HepG2 (cell line): ENCODE measurements around the gene SLC22A5. TPM values are rescaled to one million over a fixed set of nuclear protein-coding genes. Genes with fewer than 3 reads are reported as not detected.
A peak's percentile ranks its signal among the peaks of the same experiment; 100 is the strongest.

Source experiments
- ATAC-seq: fragments of 200-7000 bp; cut with Tn5 transposase; 3 replicates; pipeline ENCODE4 v1.9.1; 2020; ENCODE audit warnings: mild to moderate bottlenecking, moderate library complexity
- BruUV-seq: library from RNA; stranded (reverse); fragments of 400-500 nt; replicated peaks from 2 replicates; lab custom pipeline; 2021; lab: Mats Ljungman, UMichigan
- CTCF ChIA-PET: fragments of 300-600 bp; formaldehyde crosslinking; extraction: SDS; loops from one replicate; lab custom pipeline; 2021; ENCODE audit warnings: low total read pairs, inconsistent platforms, low intra/inter-chr PET ratio; lab: Yijun Ruan, JAX
- POLR2A ChIA-PET: fragments of 350-600 bp; sonication (Branson Sonifier 250); formaldehyde crosslinking; loops from one replicate; lab custom pipeline; 2020; ENCODE audit warnings: antibody characterized with exemption, inconsistent platforms; lab: Yijun Ruan, JAX
- DNase-seq: peaks from one replicate; pipeline ENCODE4 v3.0.0-alpha.2; 2015; ENCODE audit warnings: low spot score
- FAIRE-seq: peaks from 3 replicates; lab custom pipeline; 2011; peaks lifted over from hg19 to GRCh38; lab: Jason Lieb, UNC
- H2AFZ ChIP-seq: one replicate; pipeline ENCODE4 v1.6.1; 2011; ENCODE audit warnings: low read length, inconsistent platforms
- H3K27ac ChIP-seq: fragments of 300-600 bp; 3 replicates; pipeline ENCODE4 v1.8.0; 2011; ENCODE audit warnings: mixed run types, mild to moderate bottlenecking, mixed read lengths, low read length, inconsistent platforms; ENCODE audit not compliant: insufficient read depth; ENCODE audit errors: extremely low read length
- H3K27me3 ChIP-seq, 2 experiments: fragments of 200-600 bp in 1 of 2; 2 replicates in 1 of 2; 3 replicates in 1 of 2; pipeline versions ENCODE4 v1.6.0 to v1.8.0; 2011; ENCODE audit warnings: low read length in 2 of 2, mild to moderate bottlenecking in 2 of 2, moderate library complexity in 2 of 2, inconsistent platforms in 1 of 2; ENCODE audit not compliant: insufficient read depth in 2 of 2, control insufficient read depth in 1 of 2
- H3K36me3 ChIP-seq, 2 experiments: fragments of 200-600 bp in 1 of 2; replicated peaks in 1 of 2; 2 replicates in 1 of 2; 3 replicates in 1 of 2; pipeline versions ENCODE4 v1.5.1 to v1.8.0; 2011; ENCODE audit warnings: low read length in 2 of 2, inconsistent platforms in 1 of 2; ENCODE audit not compliant: insufficient read depth in 2 of 2, control insufficient read depth in 1 of 2
- H3K4me1 ChIP-seq: 2 replicates; pipeline ENCODE4 v1.5.1; 2012; ENCODE audit warnings: low read length, inconsistent platforms; ENCODE audit not compliant: insufficient read depth
- H3K4me2 ChIP-seq: 2 replicates; pipeline ENCODE4 v1.6.0; 2011; ENCODE audit warnings: low read depth, low read length, inconsistent platforms
- H3K4me3 ChIP-seq, 3 experiments: fragments of 200-600 bp in 1 of 3; sonication (generic), shearing (Covaris generic) in 1 of 3; replicated peaks in 1 of 3; 2 replicates each; pipeline ENCODE4 v1.5.1; 2011 to 2016; ENCODE audit warnings: low read length in 3 of 3, inconsistent platforms in 2 of 3, low read depth in 2 of 3, mild to moderate bottlenecking in 2 of 3, control low read depth in 1 of 3, mixed read lengths in 1 of 3; ENCODE audit not compliant: insufficient read depth in 1 of 3
- H3K79me2 ChIP-seq: one replicate; pipeline ENCODE4 v1.6.1; 2011; ENCODE audit warnings: low read length, inconsistent platforms; ENCODE audit not compliant: insufficient read depth
- H3K9ac ChIP-seq: 2 replicates; pipeline ENCODE4 v1.6.0; 2011; ENCODE audit warnings: mild to moderate bottlenecking, low read depth, low read length, inconsistent platforms; ENCODE audit not compliant: insufficient read depth
- H3K9me3 ChIP-seq: 2 replicates; pipeline ENCODE4 v1.5.1; 2012; ENCODE audit warnings: mild to moderate bottlenecking, low read length
- H4K20me1 ChIP-seq: 2 replicates; pipeline ENCODE4 v1.6.0; 2011; ENCODE audit warnings: inconsistent platforms, mild to moderate bottlenecking, low read length, moderate library complexity; ENCODE audit not compliant: insufficient read depth
- DRAP1 ChIP-seq: IDR thresholded peaks from 2 replicates; pipeline ENCODE4 v1.6.1; 2016; ENCODE audit warnings: missing genetic modification reagents, missing compliant biosample characterization
- HOXA9 ChIP-seq: sonication (generic); formaldehyde crosslinking; IDR thresholded peaks from 2 replicates; pipeline ENCODE4 v1.8.1; 2022; ENCODE audit warnings: missing genetic modification reagents, mild to moderate bottlenecking, moderate library complexity, borderline replicate concordance
- MYC ChIP-seq: sonication (generic); formaldehyde crosslinking; IDR thresholded peaks from 2 replicates; pipeline ENCODE4 v1.9.0; 2021; ENCODE audit warnings: missing genetic modification reagents, borderline replicate concordance
- RAD51 ChIP-seq: fragments of 450-650 bp; IDR thresholded peaks from 2 replicates; pipeline ENCODE4 v1.6.1; 2016; ENCODE audit warnings: borderline replicate concordance
- ZNF18 ChIP-seq: sonication (generic); formaldehyde crosslinking; IDR thresholded peaks from 2 replicates; pipeline ENCODE4 v1.8.0; 2022; ENCODE audit warnings: mild to moderate bottlenecking, missing genetic modification reagents; ENCODE audit not compliant: insufficient replicate concordance
- WGBS: methylation state at CpG from one replicate; pipeline ENCODE4 v1.1.6; 2017; ENCODE audit warnings: low lambda C conversion rate; 5-methylcytosine and 5-hydroxymethylcytosine counted together
- in situ Hi-C: cut with HindIII; loops from 2 replicates; pipeline ENCODE4 v1.10.0; 2017; ENCODE audit warnings: low pct_unique_long_range_greater_than_20kb; ENCODE audit not compliant: extremely low pct_ligation_motif_present
- intact Hi-C: fragments of 100-400 bp; cut with micrococcal nuclease; formaldehyde crosslinking; loops from one replicate; pipeline ENCODE4 v1.10.0; 2022; ENCODE audit not compliant: unreplicated experiment
- polyA plus RNA-seq, 8 experiments: library from polyadenylated mRNA; depleted of rRNA in 3 of 8; stranded (reverse) in 7 of 8; unstranded in 1 of 8; fragments of >200 nt; fragmentation: Illumina TruSeq in 4 of 8; extraction: Trizol in 4 of 8; gene quantifications; 2 replicates each; pipeline versions ENCODE4 v1.2.1 to v1.2.3, GENCODE V29; 2011 to 2016; ENCODE audit warnings: low read depth in 4 of 8, missing spikeins in 1 of 8, mixed read lengths in 1 of 8; ENCODE audit not compliant: insufficient read depth in 1 of 8
- total RNA-seq, 5 experiments: library from RNA; depleted of rRNA; stranded (reverse); fragments of >200 nt; fragmentation: Illumina TruSeq; extraction: Trizol; gene quantifications; 2 replicates each; pipeline ENCODE4 v1.2.3, GENCODE V29; 2016; ENCODE audit warnings: low read depth in 1 of 5

SLC22A5 gene
- total and polyA plus RNA-seq, 2 of the 13 experiments (the other 11 are each of a cell fraction or from before 2014, with no cell fraction given): 7.1 to 15.1 TPM

GRCh38 chr5:132369007-132369473 is 470 bp upstream of the SLC22A5 start:
- Histone ChIP-seq H3K4me1 (peaks cover 31% of the 10 kb centered on the region), H3K79me2 (peaks cover 3% of the 10 kb centered on the region), H3K4me3 (peak overlapping the region; percentile 71 to 84 (median 77)), H3K27ac (peak overlapping the region; percentile 91), H3K9me3 (no peaks in the 10 kb centered on the region)
- ATAC-seq (no peak), DNase-seq (no peak)
- TSS peak; percentile 67 for BruUV-seq
- intact Hi-C loops: loop anchor here (1.0 to 5.0 kb wide), 3 partner anchors 48 to 97 kb away; partner anchors contain the start of gene SLC22A4
- TF ChIP-seq MYC (CRISPR knock-in tag) (no peak), DRAP1 (CRISPR knock-in tag) (0 out of 2 replicates have a peak, but pooled peaks have one; percentile 8), RAD51 (no peak), ZNF18 (peak; percentile 9), HOXA9 (0 out of 2 replicates have a peak, but pooled peaks have one; percentile 0)
- TF ChIP-seq, all 625 proteins: peak for 3
- no peaks in the 10 kb centered on the region; a peak in 2 of 5 replicates for H3K36me3 ChIP-seq
- CTCF ChIA-PET: no interaction called here
- peak overlapping the region; percentile 99 for H3K4me2 ChIP-seq
- no peaks in the 10 kb centered on the region for H3K27me3 ChIP-seq
- no peaks in the 10 kb centered on the region for H4K20me1 ChIP-seq
- WGBS: under 1% methylated on average over 7 of the region's 9 CpGs
- H2AFZ ChIP-seq: peak overlapping the region; percentile 90
- FAIRE-seq: no peak
- in situ Hi-C loops: no loop called here
- POLR2A ChIA-PET: interaction anchor here (0.8 to 2.3 kb wide), 16 partner anchors 9 to 142 kb away, joined by 3 to 51 read pairs (median 4); partner anchors contain the start of genes IRF1, P4HA2 and SLC22A4
- H3K9ac ChIP-seq: peak overlapping the region; percentile 86
